Thymus (tissue), 11 donors: Measurements from ENCODE around the gene OPN5. TPM values are rescaled to one million over a fixed set of nuclear protein-coding genes. Genes with fewer than 3 reads are reported as not detected.

Source experiments
- DNase-seq, 9 donors: peaks; one replicate each; pipeline ENCODE4 v3.0.0-alpha.2; 2013; ENCODE audit warnings: low spot score in 9 of 9, low read depth in 6 of 9, missing footprints in 1 of 9
- H3K27ac ChIP-seq, 2 donors: one replicate each; pipeline ENCODE4 v1.5.1; 2013; ENCODE audit warnings: control low read depth in 1 of 2, low read depth in 1 of 2, low read length in 1 of 2, mild to moderate bottlenecking in 1 of 2, moderate library complexity in 1 of 2
- H3K27me3 ChIP-seq, 2 donors: one replicate each; pipeline ENCODE4 v1.5.1; 2013; ENCODE audit warnings: low read length in 1 of 2; ENCODE audit not compliant: control insufficient read depth in 2 of 2, insufficient read depth in 1 of 2
- H3K36me3 ChIP-seq, 2 donors: one replicate each; pipeline ENCODE4 v1.5.1; 2013; ENCODE audit warnings: low read length in 1 of 2, mild to moderate bottlenecking in 1 of 2, moderate library complexity in 1 of 2; ENCODE audit not compliant: control insufficient read depth in 2 of 2, insufficient read depth in 2 of 2
- H3K4me1 ChIP-seq, 2 donors: one replicate each; pipeline ENCODE4 v1.5.1; 2013; ENCODE audit warnings: low read length in 2 of 2; ENCODE audit not compliant: control insufficient read depth in 2 of 2, insufficient read depth in 2 of 2
- H3K4me3 ChIP-seq, 2 donors: one replicate each; pipeline ENCODE4 v1.5.1; 2013; ENCODE audit warnings: low read length in 2 of 2, control low read depth in 1 of 2, mild to moderate bottlenecking in 1 of 2
- H3K9me3 ChIP-seq, 2 donors: one replicate each; pipeline ENCODE4 v1.5.1; 2013; ENCODE audit warnings: low read length in 1 of 2, mild to moderate bottlenecking in 1 of 2; ENCODE audit not compliant: control insufficient read depth in 2 of 2, insufficient read depth in 1 of 2
- WGBS: extraction: QIAGEN DNeasy Blood & Tissue Kit; methylation state at CpG from one replicate; pipeline ENCODE4 v1.1.7; 2013; 5-methylcytosine and 5-hydroxymethylcytosine counted together
- polyA plus RNA-seq: library from polyadenylated mRNA; stranded (reverse); fragments of 200-250 nt; gene quantifications from one replicate; pipeline ENCODE4 v1.2.3, GENCODE V29; 2013
- total RNA-seq: library from RNA; stranded (reverse); fragments of 120-200 nt; gene quantifications from one replicate; pipeline ENCODE4 v1.2.4, GENCODE V29; 2013
- donor health status: healthy.

OPN5 gene
- total and polyA plus RNA-seq, 2 donors, result not detected

GRCh38 chr6:47836639-47837038 lies 54.8 kb downstream of the OPN5 start:
- Histone ChIP-seq H3K4me1 (no peaks in the 10 kb centered on the region), H3K27ac (no peak overlapping the region), H3K9me3 (no peaks in the 10 kb centered on the region), H3K36me3 (no peaks in the 10 kb centered on the region), H3K4me3 (no peak overlapping the region), H3K27me3 (no peaks in the 10 kb centered on the region)
- 96% methylated on average over 1 of the region's 1 CpG for WGBS
- no peak for DNase-seq

DNA sequence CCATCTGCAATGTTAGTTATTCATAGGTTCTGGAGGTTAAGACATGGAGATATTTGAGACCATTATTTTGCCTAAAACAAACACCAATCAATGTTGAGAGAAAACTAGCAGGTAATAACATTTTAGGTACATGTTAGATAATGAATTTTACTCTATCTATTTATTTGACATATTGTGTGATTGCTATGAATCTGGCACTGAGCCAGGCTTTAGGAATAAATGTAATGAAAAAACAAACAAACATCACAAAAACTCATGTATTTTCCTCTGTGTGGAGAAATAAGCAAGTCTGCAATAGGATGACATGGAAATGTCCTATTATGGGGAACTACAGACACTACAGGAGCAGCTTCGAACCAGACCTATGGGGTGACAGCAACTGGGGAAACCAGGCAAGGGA lies 57.8 kb downstream of the OPN5 start:
- WGBS, result 85% methylated on average over 1 of the region's 1 CpG

DNA sequence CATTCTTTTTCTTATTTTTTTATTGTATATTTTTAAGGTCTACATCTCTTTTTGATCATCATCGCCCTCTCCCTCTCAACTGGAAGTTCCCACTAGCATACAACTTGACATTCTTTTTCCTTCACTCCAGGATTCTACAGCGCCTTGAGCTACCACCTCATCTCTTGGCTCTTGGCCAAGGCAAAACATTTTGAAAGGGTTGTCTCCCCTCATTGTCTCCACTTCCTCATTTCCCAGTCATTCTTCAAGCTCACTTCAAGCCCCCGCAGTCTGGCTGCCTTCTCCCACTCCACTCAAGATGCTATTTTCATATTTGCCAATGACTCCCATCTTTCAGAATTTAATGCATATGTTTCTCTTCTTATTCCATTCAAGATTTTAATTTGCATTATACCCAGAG lies 63.0 kb downstream of the OPN5 start:
- Histone ChIP-seq H3K4me1 (no peaks in the 10 kb centered on the region), H3K27ac (no peak overlapping the region), H3K36me3 (no peaks in the 10 kb centered on the region), H3K4me3 (no peak overlapping the region), H3K27me3 (no peaks in the 10 kb centered on the region), H3K9me3 (no peaks in the 10 kb centered on the region)
- 78% methylated on average over 3 of the region's 3 CpGs for WGBS
- no peak for DNase-seq

More for the DNA sequence above, 57.8 kb downstream of the OPN5 start:
- Histone ChIP-seq H3K27ac (no peak overlapping the region), H3K4me3 (no peak overlapping the region), H3K36me3 (no peaks in the 10 kb centered on the region), H3K9me3 (no peaks in the 10 kb centered on the region), H3K4me1 (no peaks in the 10 kb centered on the region), H3K27me3 (no peaks in the 10 kb centered on the region)
- no peak for DNase-seq

DNA sequence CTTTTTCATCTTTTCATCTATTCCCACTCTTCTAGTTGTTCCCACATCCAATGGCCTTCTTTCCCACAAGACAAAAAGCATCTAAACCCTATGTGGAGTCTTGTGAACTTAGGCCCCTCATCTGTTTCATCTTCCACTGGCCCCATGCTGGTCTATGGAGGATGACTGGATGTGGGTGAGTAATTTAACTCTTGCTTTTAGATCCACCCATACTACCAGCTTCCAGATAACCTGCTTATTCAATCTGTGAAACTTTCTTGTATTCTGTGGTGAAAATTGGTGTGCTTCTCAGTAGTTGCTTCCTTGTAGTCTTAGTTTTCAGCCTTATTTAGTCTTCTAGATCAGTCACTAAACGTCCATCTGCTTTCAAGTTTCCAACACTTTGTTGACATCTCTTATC lies 64.9 kb downstream of the OPN5 start:
- no peaks in the 10 kb centered on the region for H3K9me3 ChIP-seq
- no peaks in the 10 kb centered on the region for H3K36me3 ChIP-seq
- no peaks in the 10 kb centered on the region for H3K4me1 ChIP-seq
- 90% methylated on average over 1 of the region's 1 CpG for WGBS
- DNase-seq, result no peak
- H3K27ac ChIP-seq, result no peak overlapping the region
- no peak overlapping the region for H3K4me3 ChIP-seq
- H3K27me3 ChIP-seq, result no peaks in the 10 kb centered on the region

GRCh38 chr6:47851091-47851490 lies 69.3 kb downstream of the OPN5 start:
- Histone ChIP-seq H3K4me3 (no peak overlapping the region), H3K9me3 (no peaks in the 10 kb centered on the region), H3K27me3 (no peaks in the 10 kb centered on the region), H3K27ac (no peak overlapping the region), H3K4me1 (no peaks in the 10 kb centered on the region), H3K36me3 (no peaks in the 10 kb centered on the region)
- whole genome bisulfite sequencing, result 95% methylated on average over 1 of the region's 1 CpG
- DNase-seq, result no peak

GRCh38 chr6:47852727-47853126 lies 70.9 kb downstream of the OPN5 start:
- no peaks in the 10 kb centered on the region for H3K9me3 ChIP-seq
- no peaks in the 10 kb centered on the region for H3K27me3 ChIP-seq
- H3K4me3 ChIP-seq, result no peak overlapping the region
- H3K36me3 ChIP-seq, result no peaks in the 10 kb centered on the region
- 86% methylated on average over 6 of the region's 6 CpGs for WGBS
- no peak overlapping the region for H3K27ac ChIP-seq
- H3K4me1 ChIP-seq, result no peaks in the 10 kb centered on the region
- no peak for DNase-seq

- H3K27me3 ChIP-seq, result no peaks in the 10 kb centered on the region
- DNase-seq, result no peak
- 86% methylated on average over 3 of the region's 3 CpGs for WGBS
- H3K4me1 ChIP-seq, result no peaks in the 10 kb centered on the region
- H3K9me3 ChIP-seq, result no peaks in the 10 kb centered on the region
- no peak overlapping the region for H3K4me3 ChIP-seq
- no peak overlapping the region for H3K27ac ChIP-seq
- H3K36me3 ChIP-seq, result no peaks in the 10 kb centered on the region
These were observed 71.9 kb downstream of the OPN5 start for GRCh38 chr6:47853766-47854165.

- Histone ChIP-seq H3K9me3 (no peaks in the 10 kb centered on the region), H3K27ac (no peak overlapping the region), H3K4me3 (no peak overlapping the region), H3K27me3 (no peaks in the 10 kb centered on the region), H3K36me3 (no peaks in the 10 kb centered on the region), H3K4me1 (no peaks in the 10 kb centered on the region)
- 71% methylated on average over 1 of the region's 1 CpG for WGBS
- DNase-seq, result no peak
These were observed 73.1 kb downstream of the OPN5 start for GRCh38 chr6:47854971-47855370.

DNA sequence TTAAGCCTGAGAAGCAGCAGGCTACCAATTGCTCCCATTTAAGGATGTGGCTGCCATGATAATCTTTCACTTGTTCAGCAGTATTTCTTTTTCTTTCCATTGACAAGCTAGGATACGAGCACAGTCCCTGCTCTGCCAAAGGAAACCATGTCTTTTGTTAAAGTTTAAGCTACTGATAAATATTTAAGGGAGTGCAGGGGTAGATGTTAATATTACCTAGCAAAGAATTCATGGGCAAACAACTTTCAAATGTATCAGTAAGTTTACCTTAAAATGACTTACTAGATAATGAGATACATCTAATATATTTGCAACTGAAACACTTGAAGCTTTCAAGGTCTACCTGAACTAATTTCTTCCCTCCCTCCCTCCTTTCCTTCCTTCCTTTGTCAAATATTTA lies 77.3 kb downstream of the OPN5 start:
- no peaks in the 10 kb centered on the region for H3K36me3 ChIP-seq
- no peaks in the 10 kb centered on the region for H3K9me3 ChIP-seq
- H3K4me3 ChIP-seq, result no peak overlapping the region
- H3K4me1 ChIP-seq, result no peaks in the 10 kb centered on the region
- DNase-seq, result no peak
- H3K27me3 ChIP-seq, result no peaks in the 10 kb centered on the region
- H3K27ac ChIP-seq, result no peak overlapping the region
- 75% methylated on average over 1 of the region's 1 CpG for WGBS

DNA sequence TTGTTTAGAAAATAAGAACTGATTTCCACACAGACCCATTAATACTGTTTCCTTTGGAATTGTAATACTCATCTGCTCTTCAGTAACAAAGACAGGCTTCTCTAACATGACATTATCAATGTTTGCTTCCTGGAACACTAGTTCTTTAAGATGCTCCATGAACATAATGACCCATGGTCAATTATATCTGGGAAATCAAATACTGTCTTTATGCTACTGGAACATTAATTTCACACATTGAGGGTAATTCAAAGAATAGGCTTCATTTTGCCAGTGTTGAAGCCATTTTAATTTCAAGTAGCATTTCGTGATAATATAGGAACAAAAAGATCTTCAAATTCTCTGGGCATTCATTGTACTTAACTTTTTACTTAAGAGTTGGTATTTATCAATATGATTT lies 80.9 kb downstream of the OPN5 start:
- H3K4me1 ChIP-seq, result no peaks in the 10 kb centered on the region
- DNase-seq, result no peak
- no peak overlapping the region for H3K27ac ChIP-seq
- H3K4me3 ChIP-seq, result no peak overlapping the region
- 85% methylated on average over 1 of the region's 1 CpG for WGBS
- H3K36me3 ChIP-seq, result no peaks in the 10 kb centered on the region
- no peaks in the 10 kb centered on the region for H3K27me3 ChIP-seq
- no peaks in the 10 kb centered on the region for H3K9me3 ChIP-seq
